Hepatocyte (in vitro differentiated cells): ENCODE data around the gene RAPGEF5.

Experiments used
- CTCF ChIP-seq: fragments of 200-600 bp; sonication (generic); IDR thresholded peaks from 2 replicates; pipeline ENCODE4 v1.5.1; 2016; ENCODE audit warnings: antibody characterized with exemption, mild to moderate bottlenecking; ENCODE audit not compliant: poor library complexity
- EZH2 ChIP-seq: fragments of 200-600 bp; sonication (generic); IDR thresholded peaks from 2 replicates; pipeline ENCODE4 v1.6.1; 2016; ENCODE audit warnings: antibody characterized with exemption, mild to moderate bottlenecking, borderline replicate concordance
- EZH2phosphoT487 ChIP-seq: fragments of 200-600 bp; sonication (generic); IDR thresholded peaks from one replicate; pipeline ENCODE4 v1.6.1; 2018; ENCODE audit warnings: antibody characterized with exemption, mild to moderate bottlenecking, low read depth, moderate library complexity; ENCODE audit not compliant: unreplicated experiment, severe bottlenecking

GRCh38 chr7:22373911-22374310 is 17.0 kb upstream of the RAPGEF5 start:
- TF ChIP-seq EZH2phosphoT487 (no peak), CTCF (no peak), EZH2 (no peak)
